Neural progenitor cell (in vitro differentiated cells): ENCODE results near the gene PIP4K2B. TPM values are rescaled to one million over a fixed set of nuclear protein-coding genes. Genes with fewer than 3 reads are reported as not detected.
A peak's percentile ranks its signal among the peaks of the same experiment; 100 is the strongest.

Experiments
- DNase-seq: peaks from one replicate; pipeline ENCODE4 v3.0.0-alpha.2; 2016; ENCODE audit warnings: low spot score
- H2AFZ ChIP-seq: fragments of 200-600 bp; sonication (generic); replicated peaks from 2 replicates; pipeline ENCODE4 v1.6.1; 2016; ENCODE audit warnings: antibody characterized with exemption
- H3F3A ChIP-seq: fragments of 200-600 bp; sonication (generic); 2 replicates; pipeline ENCODE4 v1.6.1; 2016; ENCODE audit warnings: antibody characterized with exemption, low read depth
- H3K27ac ChIP-seq: fragments of 200-600 bp; sonication (generic); 2 replicates; pipeline ENCODE4 v1.5.1; 2016; ENCODE audit warnings: mild to moderate bottlenecking
- H3K27me3 ChIP-seq: fragments of 200-600 bp; sonication (generic); 2 replicates; pipeline ENCODE4 v1.6.1; 2016; ENCODE audit warnings: mild to moderate bottlenecking, moderate library complexity
- H3K36me3 ChIP-seq: fragments of 200-600 bp; sonication (generic); 2 replicates; pipeline ENCODE4 v1.5.1; 2016
- H3K4me1 ChIP-seq: fragments of 200-600 bp; sonication (generic); 2 replicates; pipeline ENCODE4 v1.6.1; 2016; ENCODE audit warnings: mixed run types
- H3K4me2 ChIP-seq: fragments of 200-600 bp; sonication (generic); 2 replicates; pipeline ENCODE4 v1.6.1; 2016
- H3K4me3 ChIP-seq: fragments of 200-600 bp; sonication (generic); 2 replicates; pipeline ENCODE4 v1.5.1; 2016
- H3K79me2 ChIP-seq: fragments of 200-600 bp; sonication (generic); 2 replicates; pipeline ENCODE4 v1.6.1; 2016; ENCODE audit warnings: low read depth
- H3K9ac ChIP-seq: fragments of 200-600 bp; sonication (generic); 2 replicates; pipeline ENCODE4 v1.6.1; 2016
- H3K9me3 ChIP-seq: fragments of 200-600 bp; sonication (generic); 2 replicates; pipeline ENCODE4 v1.5.1; 2016; ENCODE audit warnings: low read depth
- H4K20me1 ChIP-seq: fragments of 200-600 bp; sonication (generic); 2 replicates; pipeline ENCODE4 v1.6.1; 2016; ENCODE audit warnings: low read depth
- H3K27ac Mint-ChIP-seq: 3 replicates; pipeline ENCODE4 v1.8.0; 2021; ENCODE audit warnings: mixed read lengths
- H3K27me3 Mint-ChIP-seq: 2 replicates; pipeline ENCODE4 v1.8.0; 2022; ENCODE audit warnings: low read depth, mild to moderate bottlenecking, inconsistent platforms, moderate library complexity, mixed read lengths; ENCODE audit not compliant: insufficient read depth
- H3K36me3 Mint-ChIP-seq: 3 replicates; pipeline ENCODE4 v1.8.0; 2021; ENCODE audit warnings: mixed read lengths
- H3K4me1 Mint-ChIP-seq: 3 replicates; pipeline ENCODE4 v1.8.0; 2021; ENCODE audit warnings: mixed read lengths
- H3K4me3 Mint-ChIP-seq: 3 replicates; pipeline ENCODE4 v1.8.0; 2021; ENCODE audit warnings: mild to moderate bottlenecking, moderate library complexity, mixed read lengths
- H3K9me3 Mint-ChIP-seq: 3 replicates; pipeline ENCODE4 v1.8.0; 2020; ENCODE audit warnings: mixed read lengths
- CTCF ChIP-seq: fragments of 200-600 bp; sonication (generic); IDR thresholded peaks from 2 replicates; pipeline ENCODE4 v1.5.1; 2017; ENCODE audit warnings: antibody characterized with exemption, mild to moderate bottlenecking
- EZH2 ChIP-seq: fragments of 200-600 bp; sonication (generic); IDR thresholded peaks from 2 replicates; pipeline ENCODE4 v1.6.1; 2017; ENCODE audit warnings: antibody characterized with exemption, mild to moderate bottlenecking, moderate library complexity
- EZH2phosphoT487 ChIP-seq: fragments of 200-600 bp; sonication (generic); IDR thresholded peaks from 2 replicates; pipeline ENCODE4 v1.6.1; 2017; ENCODE audit warnings: antibody characterized with exemption
- total RNA-seq: library from RNA; depleted of rRNA; stranded (reverse); fragments of >200 nt; gene quantifications from 2 replicates; pipeline ENCODE4 v1.2.3, GENCODE V29; 2015; ENCODE audit warnings: low replicate concordance

PIP4K2B gene
- total RNA-seq, 1 donor from 2014 or later: 45.6 TPM

- Histone ChIP-seq H4K20me1 (peaks cover 12% of the 10 kb centered on the region), H3K4me3 (peak overlapping the region; percentile 96), H3K79me2 (peaks cover 31% of the 10 kb centered on the region), H3K4me2 (peak overlapping the region; percentile 98), H3K27me3 (no peaks in the 10 kb centered on the region), H3K9me3 (no peaks in the 10 kb centered on the region), H3K9ac (peak overlapping the region; percentile 94), H3K36me3 (no peaks in the 10 kb centered on the region), H2AFZ (peak overlapping the region; percentile 90), H3K4me1 (peaks cover 6% of the 10 kb centered on the region), H3K27ac (peak overlapping the region; percentile 97), H3F3A (peaks cover 15% of the 10 kb centered on the region)
- peak overlapping the region; percentile 100 for H3K27ac Mint-ChIP-seq
- peak overlapping the region; percentile 98 for H3K4me3 Mint-ChIP-seq
- H3K9me3 Mint-ChIP-seq: no peaks in the 10 kb centered on the region
- peaks cover 19% of the 10 kb centered on the region for H3K27me3 Mint-ChIP-seq
- TF ChIP-seq CTCF: no peak
- no peak for TF ChIP-seq EZH2
- no peak for TF ChIP-seq EZH2phosphoT487
- DNase-seq: no peak
- H3K4me1 Mint-ChIP-seq: peaks cover 22% of the 10 kb centered on the region
- peaks cover 3% of the 10 kb centered on the region for H3K36me3 Mint-ChIP-seq
Measured at GRCh38 chr17:38825762-38826247, 26.4 kb upstream of the PIP4K2B start.

DNA sequence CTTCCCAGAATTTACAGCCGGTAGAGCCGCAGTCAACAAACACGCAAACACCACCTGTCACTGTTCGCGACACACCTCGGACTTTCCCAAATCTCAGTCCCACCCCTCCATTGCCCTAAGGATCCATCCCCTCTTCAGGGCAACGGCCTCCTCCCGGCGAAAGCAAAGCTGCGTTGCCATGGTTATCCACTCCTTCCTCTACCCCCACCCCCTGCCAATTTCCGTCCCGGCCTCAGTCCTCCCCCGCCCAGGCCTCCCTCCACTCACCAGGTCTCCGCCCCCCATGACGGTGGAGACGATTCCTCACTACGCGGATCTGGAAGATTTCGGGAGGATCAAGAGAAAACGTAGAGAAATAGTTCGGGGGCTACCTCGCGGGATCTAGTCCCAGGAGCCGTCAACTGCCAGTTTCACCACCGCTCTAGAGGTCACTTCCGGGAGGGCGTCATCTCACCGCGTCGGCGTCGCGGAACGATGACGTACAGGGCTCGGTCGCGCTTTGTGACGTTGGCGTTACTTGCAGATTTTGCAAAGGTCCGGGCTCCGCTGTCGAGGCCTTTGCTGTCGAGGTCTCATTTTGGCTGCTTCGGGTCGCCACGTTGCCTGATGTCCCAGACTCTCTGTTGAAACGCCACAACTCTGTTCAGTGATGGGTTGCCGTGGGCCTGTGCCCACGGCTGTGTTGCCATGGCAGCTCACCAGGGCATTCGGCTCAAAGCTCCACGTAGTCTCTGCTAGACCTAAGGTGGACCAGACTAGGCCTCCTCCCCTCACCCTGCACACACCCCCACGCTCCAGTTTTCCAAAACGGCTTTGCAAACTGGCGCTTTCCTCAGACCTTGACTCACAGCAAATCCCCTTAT lies 25.8 kb upstream of the PIP4K2B start, which contains the start of gene CWC25:
CWC25 (minus strand) TSS at position 423 of the 863 bp plus-strand sequence; CDS start at position 285, 138 bp downstream.
- peaks cover 31% of the 10 kb centered on the region for H3K79me2 ChIP-seq
- Mint-ChIP-seq H3K27ac (peak within 1 kb of the TSS; percentile 100), H3K4me3 (peak within 1 kb of the TSS; percentile 98), H3K27me3 (peaks cover 16% of the 10 kb centered on the region), H3K36me3 (peaks cover 9% of the 10 kb centered on the region), H3K4me1 (peaks cover 22% of the 10 kb centered on the region), H3K9me3 (no peaks in the 10 kb centered on the region)
- H3K9me3 ChIP-seq: no peaks in the 10 kb centered on the region
- H3K36me3 ChIP-seq: no peaks in the 10 kb centered on the region
- peak within 1 kb of the TSS; percentile 94 for H3K9ac ChIP-seq
- no peaks in the 10 kb centered on the region for H3K27me3 ChIP-seq
- DNase-seq: peak; percentile 96
- TF ChIP-seq EZH2phosphoT487 (no peak), CTCF (no peak), EZH2 (no peak)
- H3K4me1 ChIP-seq: peaks cover 6% of the 10 kb centered on the region
- peak within 1 kb of the TSS; percentile 96 for H3K4me3 ChIP-seq
- peaks cover 15% of the 10 kb centered on the region for H3F3A ChIP-seq
- peak within 1 kb of the TSS; percentile 97 for H3K27ac ChIP-seq
- peak within 1 kb of the TSS; percentile 98 for H3K4me2 ChIP-seq
- peak within 1 kb of the TSS; percentile 90 for H2AFZ ChIP-seq
- H4K20me1 ChIP-seq: peaks cover 12% of the 10 kb centered on the region

DNA sequence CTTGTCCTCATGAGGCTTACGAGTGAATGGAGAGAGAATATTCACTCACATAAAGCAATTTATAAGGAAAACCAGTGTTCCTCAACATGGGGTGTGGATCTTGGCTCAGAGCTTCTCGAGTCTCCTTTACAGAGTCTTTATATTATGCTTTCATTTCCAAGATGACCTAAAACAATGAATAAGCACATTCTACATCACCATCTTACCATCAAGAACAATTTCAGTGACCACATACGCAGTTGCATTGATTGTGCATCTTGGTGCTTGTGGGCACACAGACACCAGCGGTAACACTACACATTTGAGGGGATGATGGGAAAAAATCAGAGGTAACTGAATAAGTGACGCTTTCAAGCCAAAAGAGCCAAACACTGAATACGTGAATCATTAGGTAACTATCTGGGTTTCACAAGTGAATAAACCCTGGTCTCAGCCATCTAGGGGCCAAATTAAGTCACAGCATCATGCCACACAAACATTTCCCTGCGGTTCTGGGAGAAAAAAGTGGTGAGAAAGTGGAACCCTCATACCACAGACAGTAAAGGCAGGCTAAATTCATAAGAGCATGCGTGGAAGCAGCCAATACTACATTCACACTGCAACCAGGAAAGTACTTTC lies 16.3 kb upstream of the PIP4K2B start:
- no peak for DNase-seq
- Histone ChIP-seq H3K9ac (no peak overlapping the region), H3K4me3 (no peak overlapping the region), H3K9me3 (no peaks in the 10 kb centered on the region), H3K27me3 (no peaks in the 10 kb centered on the region), H4K20me1 (no peaks in the 10 kb centered on the region), H3K4me2 (no peak overlapping the region), H3K36me3 (no peaks in the 10 kb centered on the region), H3K4me1 (no peaks in the 10 kb centered on the region), H3K27ac (no peak overlapping the region), H3F3A (no peaks in the 10 kb centered on the region), H2AFZ (no peak overlapping the region), H3K79me2 (peaks cover 3% of the 10 kb centered on the region)
- TF ChIP-seq CTCF (peak; percentile 15), EZH2 (no peak)
- Mint-ChIP-seq H3K27ac (no peak overlapping the region), H3K9me3 (no peaks in the 10 kb centered on the region), H3K4me3 (no peak overlapping the region), H3K4me1 (no peaks in the 10 kb centered on the region), H3K36me3 (peaks cover 18% of the 10 kb centered on the region), H3K27me3 (peaks cover 4% of the 10 kb centered on the region)
